PC-9 (cell line): ENCODE data around the gene BLOC1S1. TPM values are rescaled to one million over a fixed set of nuclear protein-coding genes. Genes with fewer than 3 reads are reported as not detected.

Experiments
- BruUV-seq: library from RNA; stranded (reverse); fragments of 400-500 nt; replicated peaks from 2 replicates; lab custom pipeline; 2021; lab: Mats Ljungman, UMichigan
- CTCF ChIA-PET: fragments of 300-600 bp; sonication (Branson Sonifier 250); formaldehyde crosslinking; loops from one replicate; lab custom pipeline; 2022; ENCODE audit warnings: antibody characterized with exemption; lab: Charles Lee
- POLR2A ChIA-PET: fragments of 300-600 bp; sonication (Branson Sonifier 250); formaldehyde crosslinking; loops from one replicate; lab custom pipeline; 2022; ENCODE audit warnings: antibody characterized with exemption; ENCODE audit not compliant: unreplicated experiment; lab: Charles Lee
- DNase-seq, 2 experiments: peaks; one replicate each; pipeline versions ENCODE4 v3.0.0 to v3.0.0-alpha.2; 2015 to 2022; ENCODE audit warnings: mixed read lengths in 1 of 2
- H2AFZ ChIP-seq: fragments of 200-600 bp; sonication (generic); 2 replicates; pipeline ENCODE4 v1.8.1; 2017; ENCODE audit warnings: antibody characterized with exemption
- H3F3A ChIP-seq: fragments of 200-600 bp; sonication (generic); 2 replicates; pipeline ENCODE4 v1.8.1; 2017; ENCODE audit warnings: antibody characterized with exemption, mild to moderate bottlenecking, low read depth; ENCODE audit not compliant: insufficient read depth
- H3K27ac ChIP-seq: fragments of 200-600 bp; sonication (generic); 2 replicates; pipeline ENCODE4 v1.6.1; 2016; ENCODE audit warnings: mixed run types
- H3K27me3 ChIP-seq: fragments of 200-600 bp; sonication (generic); 2 replicates; pipeline ENCODE4 v1.6.1; 2016; ENCODE audit warnings: low read depth, mixed run types; ENCODE audit not compliant: insufficient read depth
- H3K36me3 ChIP-seq: fragments of 200-600 bp; sonication (generic); 2 replicates; pipeline ENCODE4 v1.6.1; 2016; ENCODE audit warnings: low read depth, mixed run types
- H3K4me1 ChIP-seq: fragments of 200-600 bp; sonication (generic); replicated peaks from 2 replicates; pipeline ENCODE4 v1.6.1; 2016; ENCODE audit warnings: mixed run types; ENCODE audit not compliant: insufficient read depth
- H3K4me2 ChIP-seq: fragments of 200-600 bp; sonication (generic); 2 replicates; pipeline ENCODE4 v1.6.1; 2017; ENCODE audit warnings: mixed run types
- H3K4me3 ChIP-seq: fragments of 200-600 bp; sonication (generic); 2 replicates; pipeline ENCODE4 v1.6.1; 2016; ENCODE audit warnings: mixed run types
- H3K79me2 ChIP-seq: fragments of 200-600 bp; sonication (generic); 2 replicates; pipeline ENCODE4 v1.6.1; 2017; ENCODE audit warnings: low read depth, mixed run types
- H3K9me2 ChIP-seq: fragments of 200-600 bp; sonication (generic); 2 replicates; pipeline ENCODE4 v1.8.1; 2017; ENCODE audit warnings: mild to moderate bottlenecking; ENCODE audit not compliant: insufficient read depth
- H3K9me3 ChIP-seq: fragments of 200-600 bp; sonication (generic); 2 replicates; pipeline ENCODE4 v1.8.1; 2016; ENCODE audit warnings: low read depth; ENCODE audit not compliant: insufficient read depth
- H4K20me1 ChIP-seq: fragments of 200-600 bp; sonication (generic); 2 replicates; pipeline ENCODE4 v1.8.1; 2017; ENCODE audit not compliant: insufficient read depth
- CTCF ChIP-seq: fragments of 200-600 bp; sonication (generic); conservative IDR thresholded peaks from 2 replicates; pipeline ENCODE4 v1.6.1; 2017; ENCODE audit warnings: mixed run types, antibody characterized with exemption, mild to moderate bottlenecking, moderate library complexity
- EZH2 ChIP-seq: fragments of 200-600 bp; sonication (generic); IDR thresholded peaks from 2 replicates; pipeline ENCODE4 v1.8.0; 2017; ENCODE audit warnings: antibody characterized with exemption, low read depth
- intact Hi-C: fragments of 100-400 bp; cut with micrococcal nuclease; formaldehyde crosslinking; loops from one replicate; pipeline ENCODE4 v1.10.0; 2022; ENCODE audit not compliant: unreplicated experiment
- total RNA-seq: library from RNA; stranded (reverse); gene quantifications from 2 replicates; pipeline ENCODE4 v1.2.3, GENCODE V29; 2021

The BLOC1S1 gene
- total RNA-seq, 1 experiment from 2014 or later = 81.1 TPM

DNA sequence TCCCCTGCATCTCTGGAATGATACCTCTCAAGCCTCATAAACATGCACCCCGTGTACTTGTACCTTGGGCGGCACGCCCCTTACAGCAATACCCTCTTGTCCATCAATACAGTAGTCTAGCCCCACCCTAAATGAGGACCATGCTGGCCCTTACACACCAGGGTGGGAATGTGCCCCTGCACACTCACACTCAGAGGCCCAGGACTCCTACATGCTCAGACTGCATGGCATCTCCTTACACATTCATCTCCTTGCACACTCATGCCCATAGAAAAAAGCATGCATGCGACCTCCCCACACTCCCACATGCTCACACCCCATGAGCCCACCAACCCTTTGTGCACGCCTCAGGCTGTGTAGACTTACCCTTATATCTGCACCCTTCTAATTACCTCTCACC is 30.2 kb upstream of the BLOC1S1 start:
- intact Hi-C loops = no loop called here
- Histone ChIP-seq H3K27me3 (peaks cover 64% of the 10 kb centered on the region), H3K9me3 (no peaks in the 10 kb centered on the region), H4K20me1 (no peaks in the 10 kb centered on the region), H3K36me3 (no peaks in the 10 kb centered on the region), H3K9me2 (no peaks in the 10 kb centered on the region), H3K4me1 (no peaks in the 10 kb centered on the region), H3K4me3 (no peak overlapping the region), H3K79me2 (no peaks in the 10 kb centered on the region), H2AFZ (no peak overlapping the region), H3F3A (no peaks in the 10 kb centered on the region), H3K27ac (no peak overlapping the region), H3K4me2 (no peak overlapping the region)
- POLR2A ChIA-PET = interaction anchor here (0.6 kb wide), 1 partner anchor 8 kb away, joined by 5 read pairs; no protein-coding TSS in a partner anchor
- CTCF ChIA-PET = no interaction called here
- no TSS peak for BruUV-seq
- no peak for TF ChIP-seq EZH2
- no peak for TF ChIP-seq CTCF
- DNase-seq = no peak

GRCh38 chr12:55686366-55687010 is 29.4 kb upstream of the BLOC1S1 start:
- no TSS peak for BruUV-seq
- Histone ChIP-seq H3K27me3 (peaks cover 63% of the 10 kb centered on the region), H3K4me3 (no peak overlapping the region), H4K20me1 (no peaks in the 10 kb centered on the region), H3K9me3 (no peaks in the 10 kb centered on the region), H3K9me2 (no peaks in the 10 kb centered on the region), H2AFZ (no peak overlapping the region), H3K79me2 (no peaks in the 10 kb centered on the region), H3K27ac (no peak overlapping the region), H3K4me1 (no peaks in the 10 kb centered on the region), H3F3A (no peaks in the 10 kb centered on the region), H3K36me3 (no peaks in the 10 kb centered on the region), H3K4me2 (no peak overlapping the region)
- DNase-seq = no peak
- intact Hi-C loops = no loop called here
- no peak for TF ChIP-seq EZH2
- TF ChIP-seq CTCF = no peak
- ChIA-PET POLR2A (no interaction called here), CTCF (interaction anchor here (0.7 kb wide), 1 partner anchor 34 kb away, joined by 6 read pairs; no protein-coding TSS in a partner anchor)

- Histone ChIP-seq H4K20me1 (no peaks in the 10 kb centered on the region), H3F3A (no peaks in the 10 kb centered on the region), H3K79me2 (no peaks in the 10 kb centered on the region), H3K4me1 (no peaks in the 10 kb centered on the region), H3K27me3 (peaks cover 52% of the 10 kb centered on the region), H3K4me2 (no peak overlapping the region), H3K27ac (no peak overlapping the region), H3K9me3 (no peaks in the 10 kb centered on the region), H3K4me3 (no peak overlapping the region), H3K36me3 (no peaks in the 10 kb centered on the region), H2AFZ (no peak overlapping the region), H3K9me2 (no peaks in the 10 kb centered on the region)
- TF ChIP-seq EZH2 = no peak
- TF ChIP-seq CTCF = no peak
- POLR2A ChIA-PET = no interaction called here
- intact Hi-C loops = no loop called here
- CTCF ChIA-PET = no interaction called here
- DNase-seq = no peak
- no TSS peak for BruUV-seq
Observed at GRCh38 chr12:55687746-55688145, 28.1 kb upstream of the BLOC1S1 start.
